Fibroblast of mammary gland (primary cell): Measurements from ENCODE around the gene AGPAT3.

Source experiments
- DNase-seq: peaks from one replicate; pipeline ENCODE4 v3.0.0-alpha.2; 2010; ENCODE audit warnings: low read depth
- H3K4me3 ChIP-seq: 2 replicates; pipeline ENCODE4 v1.5.1; 2011; ENCODE audit warnings: low read depth, mild to moderate bottlenecking, low read length, moderate library complexity; ENCODE audit not compliant: control insufficient read depth
- TF ChIP-seq, protein P1 (sequence below): conservative IDR thresholded peaks from 2 replicates; pipeline ENCODE4 v1.5.1; 2011; ENCODE audit warnings: low read depth, low read length, inconsistent platforms; ENCODE audit not compliant: control insufficient read depth, insufficient read depth

AGPAT3 gene

DNA sequence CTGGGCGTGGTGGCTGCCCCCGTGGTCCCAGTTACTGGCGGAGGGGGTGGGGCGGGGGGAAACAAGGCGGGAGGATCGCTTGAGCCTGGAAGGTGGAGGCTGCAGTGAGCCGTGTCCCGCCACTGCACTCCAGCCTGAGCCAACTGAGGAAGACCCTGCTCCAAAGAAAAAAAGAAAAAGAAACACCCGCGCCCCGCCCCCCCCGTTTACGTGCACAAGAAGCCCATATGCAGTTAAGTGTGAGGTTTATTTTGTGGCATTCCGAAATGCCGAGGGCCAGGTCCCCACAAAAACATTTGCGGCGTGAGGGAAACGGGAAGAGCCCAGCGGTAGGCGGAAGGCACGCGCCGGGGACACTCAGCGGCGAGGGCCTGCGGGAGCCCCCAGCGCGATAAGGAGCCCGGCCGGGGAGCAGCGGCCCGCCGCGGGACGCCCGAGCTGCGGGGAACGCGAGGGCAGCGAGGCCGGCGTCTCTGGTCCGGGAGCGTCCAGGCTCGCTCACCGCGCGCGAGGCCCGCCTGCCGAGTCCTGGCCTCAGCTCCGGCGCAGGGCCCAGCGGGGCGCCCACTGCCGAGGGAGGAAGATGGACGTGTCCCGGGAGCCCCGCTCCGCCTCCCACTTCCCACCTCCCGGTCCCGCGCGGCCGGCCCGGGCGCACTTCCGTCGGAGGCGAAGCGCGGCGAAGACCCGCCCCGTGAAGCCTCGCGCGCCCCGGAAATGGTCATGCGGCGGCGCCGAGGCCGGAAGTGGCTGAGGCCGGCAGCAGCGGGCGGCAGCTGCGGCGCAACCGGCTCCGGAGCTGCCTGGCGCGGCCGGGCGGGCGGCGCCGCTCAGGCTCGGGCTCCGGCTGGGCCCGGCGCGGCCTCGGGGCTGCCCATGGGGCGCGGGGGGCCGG is 146.8 kb downstream of the AGPAT3 start, which contains the start of gene TRAPPC10:
TRAPPC10 (plus strand) TSS at position 731 of the 895 bp plus-strand sequence. CDS start 185 bp downstream, outside the sequence.
- DNase-seq, result peak; percentile 70
- TF ChIP-seq, protein P1, sequence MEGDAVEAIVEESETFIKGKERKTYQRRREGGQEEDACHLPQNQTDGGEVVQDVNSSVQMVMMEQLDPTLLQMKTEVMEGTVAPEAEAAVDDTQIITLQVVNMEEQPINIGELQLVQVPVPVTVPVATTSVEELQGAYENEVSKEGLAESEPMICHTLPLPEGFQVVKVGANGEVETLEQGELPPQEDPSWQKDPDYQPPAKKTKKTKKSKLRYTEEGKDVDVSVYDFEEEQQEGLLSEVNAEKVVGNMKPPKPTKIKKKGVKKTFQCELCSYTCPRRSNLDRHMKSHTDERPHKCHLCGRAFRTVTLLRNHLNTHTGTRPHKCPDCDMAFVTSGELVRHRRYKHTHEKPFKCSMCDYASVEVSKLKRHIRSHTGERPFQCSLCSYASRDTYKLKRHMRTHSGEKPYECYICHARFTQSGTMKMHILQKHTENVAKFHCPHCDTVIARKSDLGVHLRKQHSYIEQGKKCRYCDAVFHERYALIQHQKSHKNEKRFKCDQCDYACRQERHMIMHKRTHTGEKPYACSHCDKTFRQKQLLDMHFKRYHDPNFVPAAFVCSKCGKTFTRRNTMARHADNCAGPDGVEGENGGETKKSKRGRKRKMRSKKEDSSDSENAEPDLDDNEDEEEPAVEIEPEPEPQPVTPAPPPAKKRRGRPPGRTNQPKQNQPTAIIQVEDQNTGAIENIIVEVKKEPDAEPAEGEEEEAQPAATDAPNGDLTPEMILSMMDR, result no peak
- peak within 1 kb of the TSS; percentile 72 for H3K4me3 ChIP-seq

DNA sequence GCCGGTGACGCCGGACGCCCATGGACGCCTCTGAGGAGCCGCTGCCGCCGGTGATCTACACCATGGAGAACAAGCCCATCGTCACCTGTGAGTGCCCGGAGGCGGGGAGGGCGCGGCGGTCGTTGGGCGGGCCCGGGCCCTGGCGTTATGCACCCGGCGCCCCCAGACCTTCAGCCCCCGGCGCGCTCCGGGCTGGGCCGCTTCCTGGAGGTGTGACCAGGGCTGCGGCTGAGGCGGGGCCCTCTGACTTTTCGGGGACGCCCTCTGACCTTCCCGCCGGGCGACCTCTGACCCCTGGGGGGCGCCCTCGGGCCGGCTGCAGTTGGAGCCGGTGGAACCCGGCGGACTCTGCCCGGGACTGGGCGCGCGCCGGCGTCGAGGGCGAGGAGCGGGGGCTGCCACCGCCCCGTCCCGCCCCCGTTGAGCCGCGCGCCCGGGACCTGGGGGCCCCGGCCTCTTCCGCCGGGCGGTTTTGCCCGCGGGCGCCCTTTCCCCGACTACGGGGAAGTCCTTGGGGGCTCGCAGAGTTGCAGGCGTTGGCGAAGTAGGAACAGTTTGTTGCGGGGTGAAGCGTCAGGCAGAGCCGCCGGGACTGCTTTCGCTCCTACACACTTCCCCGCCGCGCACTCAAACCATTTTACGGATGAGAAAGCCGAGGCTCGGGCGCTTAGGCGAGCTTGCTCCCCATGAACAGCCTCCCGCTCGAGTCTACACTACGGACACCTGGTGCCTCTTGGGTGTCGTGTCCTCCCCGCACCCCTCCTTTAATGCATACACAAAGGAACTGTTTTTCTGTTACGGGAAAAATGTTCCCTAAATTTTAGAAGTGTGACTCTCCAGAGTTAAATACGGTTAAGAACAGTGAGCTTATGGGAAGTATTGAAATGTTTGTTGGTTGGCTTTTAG is 147.7 kb downstream of the AGPAT3 start:
- H3K4me3 ChIP-seq, result peak overlapping the region; percentile 72
- TF ChIP-seq, protein P1, result no peak
- DNase-seq, result no peak

DNA sequence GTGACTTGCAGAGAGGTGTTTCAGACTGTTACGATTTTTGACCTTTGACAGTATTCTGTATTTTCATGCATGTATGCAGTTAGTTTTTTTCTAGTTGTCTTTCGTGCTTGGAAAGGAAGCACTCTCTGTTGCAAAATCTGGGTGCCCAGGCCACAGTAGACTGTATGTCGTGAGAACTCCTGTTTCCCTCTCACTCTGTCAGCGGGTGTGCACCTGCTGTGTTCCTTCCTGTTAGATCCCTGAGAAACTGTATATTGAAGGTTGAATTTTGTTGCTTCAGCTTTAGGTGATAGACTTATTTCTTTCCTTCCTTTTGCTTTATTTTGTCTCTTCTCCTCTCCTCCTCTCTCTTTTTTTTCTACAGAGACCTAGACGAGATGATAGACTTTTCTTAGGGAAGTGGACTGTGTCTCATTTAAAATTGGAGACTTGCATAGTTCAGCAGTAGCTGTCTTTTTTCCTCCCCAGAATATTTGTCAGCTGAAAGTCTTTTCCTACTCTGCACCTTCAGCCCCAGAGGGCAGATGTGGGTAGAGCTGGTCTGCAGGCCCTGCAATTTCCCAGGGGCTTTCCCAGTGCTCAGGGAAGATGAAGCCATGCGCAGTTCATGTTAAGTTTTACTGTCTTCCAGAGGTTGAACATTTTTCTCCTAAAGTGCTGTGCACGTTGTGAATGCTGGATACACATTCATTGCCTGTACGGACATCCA is 148.5 kb downstream of the AGPAT3 start:
- TF ChIP-seq, protein P1, result no peak
- DNase-seq, result no peak
- peak overlapping the region; percentile 72 for H3K4me3 ChIP-seq

DNA sequence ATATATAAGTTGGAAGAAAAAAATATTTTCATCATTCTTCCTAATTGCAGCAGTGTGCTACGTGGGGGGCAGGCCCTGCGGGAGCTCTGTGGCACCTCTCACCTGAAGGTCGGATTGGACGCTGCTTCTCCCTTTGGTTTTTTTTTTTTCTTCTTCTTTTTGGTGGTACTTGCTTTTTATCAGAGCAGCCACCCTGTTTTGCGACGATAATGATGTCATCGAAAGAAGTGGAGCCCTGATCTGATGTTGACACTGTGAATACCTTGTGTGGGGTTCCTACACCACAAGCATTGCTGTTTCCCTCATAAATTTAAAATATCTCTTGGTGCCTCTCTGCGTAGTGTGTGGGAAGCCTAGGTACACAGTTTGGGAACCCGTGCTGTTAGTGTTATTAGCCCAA is 152.6 kb downstream of the AGPAT3 start:
- no peak for DNase-seq
- no peak overlapping the region for H3K4me3 ChIP-seq
- TF ChIP-seq, protein P1, result no peak

DNA sequence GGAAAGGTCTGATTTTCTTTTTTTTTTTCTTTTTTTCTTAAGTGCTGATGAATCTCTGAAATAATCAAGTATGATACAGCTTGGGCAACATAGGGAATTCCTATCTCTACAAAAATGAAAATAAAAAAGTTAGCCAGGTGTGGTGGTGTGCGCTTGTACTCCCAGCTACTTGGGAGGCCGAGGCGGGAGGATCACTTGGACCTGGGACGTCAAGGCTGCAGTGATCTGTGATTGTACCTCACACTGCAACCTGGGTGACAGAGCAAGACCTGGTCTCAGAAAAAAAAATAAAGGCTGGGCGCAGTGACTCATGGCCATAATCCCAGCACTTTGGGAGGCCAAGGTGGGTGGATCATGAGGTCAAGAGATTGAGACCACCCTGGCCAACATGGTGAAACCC is 153.1 kb downstream of the AGPAT3 start:
- TF ChIP-seq, protein P1, result no peak
- no peak for DNase-seq
- H3K4me3 ChIP-seq, result no peak overlapping the region
